GM15510 (cell line): ENCODE measurements around the gene PTPRN2.

Experiments
- POLR2A ChIP-seq: IDR thresholded peaks from 3 replicates; pipeline ENCODE4 v1.6.1; 2011; ENCODE audit warnings: borderline replicate concordance; ENCODE audit not compliant: insufficient read length; ENCODE audit errors: extremely low read depth

PTPRN2 gene

DNA sequence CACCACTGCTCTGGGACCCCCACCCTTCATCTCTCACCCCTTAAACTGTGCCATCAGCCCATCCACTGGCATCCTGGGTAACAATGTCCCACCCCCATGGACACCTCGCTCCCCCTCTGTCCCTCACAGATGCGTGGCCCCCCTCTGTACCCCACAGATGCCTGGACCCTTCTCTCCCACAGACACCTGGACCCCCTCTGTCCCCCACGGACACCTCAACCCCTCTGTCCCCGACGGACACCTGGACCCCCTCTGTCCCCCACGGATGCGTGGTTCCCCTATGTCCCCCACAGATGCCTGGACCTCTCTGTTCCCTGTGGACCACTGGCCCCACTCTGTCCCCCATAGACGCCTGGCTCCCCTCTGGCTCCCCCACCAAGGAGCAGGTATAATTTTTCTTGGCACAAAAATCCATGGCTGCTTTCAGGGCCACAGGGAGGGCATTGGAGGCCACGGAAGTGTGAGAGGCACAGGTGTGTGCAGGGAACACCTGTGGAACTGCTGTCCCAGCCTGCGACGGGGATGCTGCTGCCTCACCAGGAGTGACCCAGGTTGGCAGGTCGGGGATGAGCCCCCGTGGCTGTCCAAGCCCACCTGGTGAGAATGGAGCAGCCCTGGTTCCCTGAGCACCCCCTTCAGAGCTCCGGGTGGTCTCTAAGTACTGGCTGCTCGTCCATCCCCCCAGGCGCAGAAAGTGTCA is 193.5 kb downstream of the PTPRN2 start:
- TF ChIP-seq POLR2A, result no peak

DNA sequence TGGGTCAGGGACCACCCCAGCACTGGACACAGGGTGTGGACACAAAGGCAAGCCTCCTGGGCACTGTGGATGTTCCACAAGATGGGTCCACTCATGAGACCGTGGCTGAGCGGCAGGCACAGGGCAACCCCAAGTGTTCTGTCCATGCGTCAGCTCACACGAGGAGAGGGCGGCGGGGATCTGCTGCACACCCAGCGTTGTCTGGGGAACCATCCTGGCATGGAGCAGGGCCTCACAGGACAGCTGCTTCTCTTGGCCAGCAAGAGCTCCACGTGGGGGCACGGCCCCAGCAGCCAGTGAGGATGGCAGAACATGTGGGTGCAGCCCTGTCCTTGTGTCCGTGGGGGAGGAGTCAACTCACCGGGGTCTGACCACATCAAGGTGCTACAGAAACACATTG is 195.4 kb downstream of the PTPRN2 start:
- TF ChIP-seq POLR2A, result no peak

DNA sequence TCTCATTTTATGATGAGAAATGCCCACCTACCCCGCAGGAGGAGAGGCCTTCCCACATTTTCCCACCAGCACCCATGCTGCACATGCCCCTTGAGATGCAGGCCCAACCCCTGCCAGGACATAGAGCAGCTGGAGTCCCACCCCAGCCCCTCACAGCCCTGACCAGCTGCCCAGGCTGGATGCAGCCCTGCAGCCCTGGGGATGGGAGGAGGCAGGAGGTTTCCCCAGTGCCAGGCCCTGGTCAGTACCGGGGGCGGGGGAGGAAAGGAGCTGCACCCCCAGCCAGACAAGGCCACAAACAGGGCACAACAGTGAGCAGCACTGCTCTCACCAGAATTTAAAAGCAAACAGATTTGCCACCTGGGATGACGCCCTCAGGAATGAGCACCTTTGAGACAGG is 196.1 kb downstream of the PTPRN2 start:
- TF ChIP-seq POLR2A, result no peak

DNA sequence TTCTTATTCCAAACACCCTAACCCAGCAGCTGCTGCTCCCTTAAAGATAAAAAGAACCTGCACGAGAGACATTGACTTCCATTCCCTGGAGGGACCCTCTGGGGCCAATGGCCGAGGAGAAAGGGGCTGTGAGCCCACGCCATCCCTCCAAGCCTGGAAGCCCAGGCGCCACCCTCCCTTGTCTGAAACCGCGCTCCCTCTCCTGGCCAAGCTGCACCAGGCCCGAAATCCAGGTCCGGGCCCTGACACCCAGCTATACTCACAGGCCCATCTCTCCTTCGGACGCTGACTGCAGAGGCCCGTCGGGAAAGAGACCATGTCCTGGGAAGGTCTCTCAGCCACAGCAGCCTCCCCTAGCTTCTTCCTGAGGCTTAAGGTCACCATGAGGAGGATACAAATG is 196.5 kb downstream of the PTPRN2 start:
- TF ChIP-seq POLR2A, result no peak

DNA sequence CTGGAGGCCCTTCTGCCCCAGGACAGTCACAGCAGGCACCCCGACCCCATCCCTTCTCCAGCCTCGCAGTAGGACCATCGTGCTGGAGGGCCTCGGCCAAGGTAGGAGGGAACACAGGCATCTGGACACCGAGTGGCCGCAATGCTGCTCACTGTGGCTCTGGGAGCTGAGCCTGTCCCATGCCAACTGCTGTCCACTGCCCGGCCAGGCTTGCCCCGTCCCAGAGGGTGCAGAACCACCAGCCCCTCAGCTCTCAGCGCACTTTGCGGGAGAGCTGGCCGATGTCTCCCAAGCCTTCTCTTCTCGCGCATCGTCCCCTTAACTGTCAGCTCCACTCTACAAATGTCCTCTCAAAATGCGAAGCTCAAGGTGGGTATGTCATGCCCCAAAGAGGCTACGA is 197.2 kb downstream of the PTPRN2 start:
- TF ChIP-seq POLR2A, result no peak

DNA sequence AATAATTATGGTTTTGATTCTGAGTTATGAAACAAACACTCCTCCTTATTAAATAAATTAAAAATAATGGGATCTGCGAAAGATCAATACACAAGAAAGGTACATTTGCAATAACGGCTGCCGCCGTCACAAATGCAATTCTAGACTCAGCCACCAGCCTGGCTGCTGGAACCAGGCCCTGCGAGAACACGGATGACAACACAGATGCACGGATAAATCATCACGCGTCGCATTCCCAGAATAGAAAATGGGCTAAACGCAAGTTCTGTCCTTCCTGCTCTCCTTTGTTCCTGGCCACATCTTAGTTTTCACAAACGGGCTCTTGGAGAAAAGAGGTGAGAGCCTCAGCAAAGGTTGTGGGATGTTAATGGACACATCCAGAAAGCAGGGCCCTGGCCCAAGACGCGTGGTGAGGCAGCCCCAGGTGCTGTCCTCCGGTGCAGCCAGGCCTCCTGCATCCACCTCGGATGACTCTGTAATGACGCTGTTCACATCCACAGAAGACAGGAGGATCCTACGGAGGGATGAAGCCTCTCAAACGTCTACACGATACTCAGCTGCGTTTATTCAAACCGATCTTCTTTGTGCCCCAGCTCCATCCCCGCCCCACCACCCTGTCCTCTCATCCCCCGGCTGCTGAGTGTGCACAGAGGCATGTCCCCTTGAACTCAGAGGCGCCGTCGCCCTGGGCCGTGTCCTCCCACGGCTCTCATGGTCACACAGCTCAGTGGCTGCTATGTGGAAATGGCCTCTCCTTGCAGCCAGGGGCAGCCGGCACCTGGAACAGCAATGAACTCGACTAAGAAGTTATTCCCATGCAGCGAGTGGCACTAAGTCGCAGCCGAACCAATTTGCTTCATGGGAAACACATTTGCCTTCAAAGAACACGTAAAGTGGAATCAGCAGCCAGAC is 197.9 kb downstream of the PTPRN2 start:
- TF ChIP-seq POLR2A, result no peak

DNA sequence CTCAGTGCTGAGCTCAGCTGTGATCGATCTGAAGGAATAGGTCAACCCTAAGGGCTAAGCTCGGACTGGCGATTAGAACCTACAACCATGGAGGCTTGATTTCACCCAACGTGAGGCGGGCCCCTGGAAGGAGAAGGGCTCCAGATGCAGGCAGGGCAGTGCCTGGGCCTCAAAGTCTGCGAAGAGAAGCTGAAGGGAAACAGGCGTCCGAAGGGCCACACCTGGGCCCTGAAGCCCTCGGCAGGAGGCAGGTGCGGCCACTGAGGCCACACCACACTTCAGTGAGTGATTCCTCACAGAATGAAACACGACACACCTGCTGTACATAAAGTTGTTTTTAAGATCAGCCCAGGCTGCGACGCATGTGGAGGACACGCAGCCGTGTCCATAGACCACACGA is 198.7 kb downstream of the PTPRN2 start:
- TF ChIP-seq POLR2A, result no peak

DNA sequence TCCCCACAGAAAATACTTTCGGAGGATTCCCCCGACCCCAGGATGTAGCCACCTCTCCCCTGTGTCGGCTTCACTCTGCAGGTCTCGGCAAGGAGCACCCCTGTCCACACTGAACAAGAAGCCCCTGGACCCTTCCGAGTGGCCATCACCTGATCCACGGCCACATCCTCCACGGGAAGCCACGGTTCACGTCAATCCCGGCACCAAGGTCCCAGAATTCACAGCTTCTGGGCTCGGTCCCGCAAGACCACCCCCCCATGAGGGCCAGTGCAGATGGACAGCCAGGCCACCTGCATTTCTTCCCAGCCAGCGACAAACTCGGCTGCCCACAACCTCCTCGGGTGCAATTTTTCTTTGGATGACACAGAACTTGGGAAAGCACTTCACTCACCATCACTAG is 199.6 kb downstream of the PTPRN2 start:
- no peak for TF ChIP-seq POLR2A

DNA sequence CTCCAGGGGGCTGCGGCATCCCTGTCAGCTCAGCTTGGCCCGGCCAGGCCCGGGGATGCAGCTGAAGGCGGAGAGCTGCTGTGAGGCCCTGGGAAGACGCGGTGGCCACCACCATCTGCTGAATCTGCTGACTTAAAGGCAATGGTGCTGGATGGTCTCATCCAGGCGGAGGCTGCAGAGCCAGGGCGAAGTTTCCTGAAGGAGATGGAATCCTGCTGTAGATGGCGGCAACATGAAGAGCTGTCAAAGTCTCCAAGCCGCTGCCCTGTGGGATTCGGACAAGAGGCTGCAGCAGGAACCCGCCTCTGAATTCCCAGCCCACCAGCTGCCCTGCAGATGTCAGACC is 200.1 kb downstream of the PTPRN2 start:
- no peak for TF ChIP-seq POLR2A

DNA sequence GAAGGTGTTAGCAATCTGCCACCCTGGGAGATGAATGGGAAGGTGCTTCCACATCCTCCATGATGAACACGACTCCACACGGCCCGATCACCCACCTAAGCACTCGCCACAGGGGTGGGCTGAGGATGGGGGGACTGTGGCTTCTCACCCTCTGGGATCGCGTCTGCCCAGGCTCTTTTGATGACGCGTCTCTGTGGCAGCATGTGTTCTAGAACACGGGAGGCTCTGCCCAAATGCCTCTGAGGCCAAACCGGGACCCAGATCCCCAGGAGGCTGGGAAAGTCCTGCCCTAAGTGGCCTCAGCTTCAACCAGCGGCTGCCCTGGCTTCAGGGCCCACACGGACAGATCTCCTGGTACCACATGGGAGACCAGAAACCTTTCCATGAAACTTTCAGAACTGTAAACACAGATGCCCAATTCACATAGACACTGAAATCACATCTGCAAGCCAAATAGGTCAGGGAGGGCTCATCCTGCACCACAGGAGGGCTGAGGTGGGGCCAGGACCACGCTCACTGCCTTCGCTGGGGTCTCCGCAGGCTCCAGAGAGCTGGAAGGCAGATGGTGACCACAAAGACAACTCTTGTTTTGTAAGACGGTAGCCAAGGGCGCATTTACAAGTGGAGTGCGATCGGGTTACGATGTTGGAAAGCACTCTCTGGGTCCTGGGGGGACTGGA is 200.6 kb downstream of the PTPRN2 start:
- no peak for TF ChIP-seq POLR2A

DNA sequence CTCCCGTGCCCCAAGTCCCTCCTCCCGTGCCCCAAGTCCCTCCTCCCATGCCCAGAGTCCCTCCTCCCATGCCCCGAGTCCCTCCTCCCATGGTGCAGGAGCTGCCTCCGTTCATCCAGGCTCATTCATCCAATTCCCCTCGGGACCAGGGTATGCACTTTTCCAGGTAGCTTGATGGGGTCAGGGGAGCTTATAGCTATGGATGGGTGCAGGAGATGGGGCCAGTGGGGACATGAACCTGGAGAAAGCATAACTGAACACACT is 201.3 kb downstream of the PTPRN2 start:
- no peak for TF ChIP-seq POLR2A

DNA sequence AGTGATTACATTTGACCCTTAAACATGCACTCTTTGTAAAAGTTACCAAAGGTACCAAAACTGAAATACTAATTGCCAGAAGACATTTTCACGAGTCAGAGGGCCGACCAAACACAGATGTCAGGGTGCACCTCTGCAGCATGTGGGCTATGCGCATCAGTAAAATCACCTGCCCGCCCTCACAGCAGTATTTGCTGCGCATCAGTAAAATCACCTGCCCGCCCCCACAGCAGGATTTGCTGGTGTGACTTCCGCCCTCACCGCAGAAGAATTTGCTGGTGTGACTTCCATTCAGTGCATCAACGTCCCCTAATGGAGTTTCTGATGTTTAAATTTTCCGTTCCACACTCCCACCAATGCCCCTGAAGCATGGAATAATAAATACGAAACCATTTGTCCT is 202.9 kb downstream of the PTPRN2 start:
- TF ChIP-seq POLR2A, result no peak

DNA sequence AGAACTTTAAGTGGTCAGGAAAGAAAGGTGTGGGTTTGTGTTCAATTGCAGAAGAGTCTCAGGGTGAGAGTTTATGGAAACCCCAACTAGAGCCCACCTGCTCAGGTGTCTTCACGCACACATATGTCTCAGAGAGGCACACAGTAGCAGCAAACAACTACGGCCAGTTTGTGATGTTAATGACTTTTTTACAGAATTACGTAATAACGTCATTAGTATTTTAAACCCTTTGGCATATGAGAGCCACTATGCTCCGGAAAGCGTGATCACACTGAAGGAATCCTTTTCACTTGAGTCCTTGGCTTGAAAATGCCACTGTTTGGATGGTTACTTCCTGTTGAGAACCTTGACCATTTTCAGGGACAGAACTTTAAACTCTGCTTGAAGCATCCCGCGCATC is 204.0 kb downstream of the PTPRN2 start:
- TF ChIP-seq POLR2A, result no peak

DNA sequence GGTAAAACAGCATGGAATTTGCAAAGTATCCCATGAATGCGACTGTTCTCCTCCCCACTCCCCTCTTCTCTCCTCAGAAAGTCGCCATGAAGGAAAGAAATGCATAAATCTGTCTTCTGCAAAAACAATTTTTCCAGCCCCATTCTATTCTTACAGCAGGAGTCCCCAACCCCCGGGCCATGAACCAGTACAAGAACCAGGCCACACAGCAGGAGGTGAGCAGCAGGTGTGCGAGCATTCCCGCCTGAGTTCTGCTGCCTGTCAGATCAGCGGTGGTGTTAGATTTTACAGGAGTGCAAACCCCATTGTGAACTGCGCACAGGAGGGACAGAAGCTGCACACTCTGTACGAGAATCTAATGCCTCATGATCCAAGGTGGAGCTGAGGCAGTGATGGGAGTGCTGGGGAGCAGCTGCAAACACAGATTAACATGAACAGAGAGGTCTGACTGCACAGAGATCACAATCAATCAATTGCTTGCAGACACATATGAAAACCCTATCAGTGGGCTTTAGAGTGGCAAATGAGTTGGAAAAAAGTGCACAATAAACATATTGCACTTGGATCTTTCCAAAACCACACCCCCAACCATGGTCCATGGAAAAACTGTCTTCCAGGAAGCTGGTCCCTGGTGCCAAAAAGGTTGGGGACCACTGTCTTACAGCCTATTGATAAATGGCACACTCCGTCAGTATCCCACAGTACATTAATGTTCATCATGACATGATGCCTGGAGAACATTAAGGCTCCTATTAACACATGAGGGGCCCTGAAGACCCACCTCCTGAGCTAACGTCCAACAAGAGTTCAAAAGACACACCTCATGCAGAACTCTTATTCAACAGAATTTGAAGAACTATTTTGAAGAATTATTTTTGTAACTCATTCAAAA is 205.0 kb downstream of the PTPRN2 start:
- TF ChIP-seq POLR2A, result no peak

DNA sequence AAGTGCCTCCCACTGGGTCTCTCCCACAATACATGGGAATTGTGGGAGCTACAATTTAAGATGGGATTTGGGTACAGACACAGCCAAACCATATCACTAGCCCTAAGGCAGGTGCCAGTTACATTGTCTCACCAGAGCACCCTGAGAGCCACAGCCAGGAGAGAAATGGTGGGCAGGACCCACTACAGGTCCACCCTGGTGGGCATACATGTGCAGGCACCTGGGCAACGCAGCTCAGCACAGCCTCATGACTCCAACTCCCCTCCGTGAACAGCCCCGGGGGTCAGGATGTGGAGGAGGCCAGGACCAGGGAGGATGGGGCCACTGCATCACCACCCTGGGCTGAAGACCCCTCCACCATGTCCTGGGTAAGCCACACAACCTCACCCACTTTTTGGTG is 205.7 kb downstream of the PTPRN2 start:
- no peak for TF ChIP-seq POLR2A
